DMS114 treated with DMSO at 0.1 percent for 48 hours (cell line): ENCODE results near the gene TMEM170B.

Experiments
- DNase-seq: peaks from one replicate; lab custom pipeline; 2025; ENCODE audit not compliant: unreplicated experiment; lab: John Stamatoyannopoulos, UW

The TMEM170B gene

GRCh38 chr6:11613858-11614257, 76.3 kb downstream of the TMEM170B start:
- DNase-seq: no peak

DNA sequence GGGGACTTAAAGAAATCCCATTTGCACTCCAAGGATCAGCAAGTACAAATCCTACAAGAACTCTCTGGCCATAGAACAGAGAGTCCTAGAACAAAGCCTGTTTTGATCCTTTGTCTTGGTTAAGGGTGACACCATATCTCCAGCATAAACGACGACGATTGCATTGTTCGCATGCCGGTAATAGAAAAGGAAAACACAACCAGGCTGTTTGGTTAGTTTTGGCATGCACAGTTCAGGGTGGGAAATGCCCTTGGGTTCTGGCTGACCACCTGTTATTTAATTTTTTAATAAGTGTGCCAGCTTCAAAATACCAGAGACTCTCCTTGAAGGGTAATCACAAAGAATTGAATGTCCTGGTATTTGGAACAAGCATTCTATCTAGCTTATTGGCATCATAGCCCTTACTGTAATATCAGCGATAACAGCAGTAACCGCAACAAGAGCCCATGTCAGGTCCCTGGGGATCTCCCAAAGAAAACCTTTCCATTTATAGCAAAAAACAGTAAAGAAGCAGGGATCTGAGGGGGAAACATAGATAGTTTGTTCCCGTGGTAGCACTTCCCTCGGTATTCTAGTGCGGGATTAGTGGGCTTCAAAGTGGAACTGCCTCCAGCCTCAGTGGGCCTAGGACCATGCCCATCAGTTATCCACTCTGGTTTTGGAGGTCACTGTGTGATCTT, 77.1 kb downstream of the TMEM170B start:
- no peak for DNase-seq

- DNase-seq: no peak
These were observed 77.7 kb downstream of the TMEM170B start for GRCh38 chr6:11615214-11615602.

- no peak for DNase-seq
These were observed 78.7 kb downstream of the TMEM170B start for GRCh38 chr6:11616200-11616611.

- DNase-seq: peak; percentile 24
These were observed 81.0 kb downstream of the TMEM170B start for GRCh38 chr6:11618533-11618932.

GRCh38 chr6:11621119-11621518, 83.6 kb downstream of the TMEM170B start:
- no peak for DNase-seq

DNA sequence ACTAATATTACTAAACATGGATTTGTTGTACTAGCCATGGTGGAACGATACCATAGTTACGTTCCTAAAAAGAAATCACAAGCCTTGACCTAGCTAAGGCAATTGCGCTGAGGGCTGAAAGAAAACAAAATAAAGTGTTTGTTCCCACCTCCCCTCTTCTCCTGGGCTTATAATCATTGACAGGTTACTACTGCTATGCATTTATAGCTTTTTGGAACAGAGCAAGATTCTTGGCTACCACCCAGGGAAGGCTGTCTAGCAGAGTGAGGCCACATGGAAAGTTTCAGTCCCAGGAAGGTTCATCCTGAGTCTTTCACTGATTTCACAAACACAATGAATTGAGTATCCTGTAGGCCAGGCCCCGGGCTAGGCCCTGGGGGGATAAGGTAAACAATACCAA, 84.6 kb downstream of the TMEM170B start:
- DNase-seq: no peak

DNA sequence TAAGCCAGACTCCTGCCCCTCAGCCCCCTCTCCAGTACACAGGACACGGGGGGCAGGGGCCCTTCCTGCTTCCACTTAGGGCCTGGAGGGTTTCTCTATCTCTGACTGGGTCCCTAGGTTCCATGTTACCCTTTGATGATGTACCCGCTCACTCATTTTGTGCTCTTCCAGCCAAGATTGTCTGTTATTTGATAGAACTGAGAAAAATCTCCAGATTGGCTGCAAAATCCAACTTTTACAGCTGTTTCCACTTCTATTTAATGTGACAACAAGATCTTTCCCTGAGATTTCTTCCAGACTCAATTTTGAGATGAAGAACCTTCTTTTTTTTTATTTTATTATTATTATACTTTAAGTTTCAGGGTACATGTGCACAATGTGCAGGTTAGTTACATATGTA, 85.7 kb downstream of the TMEM170B start:
- DNase-seq: no peak

GRCh38 chr6:11625302-11625701, 87.8 kb downstream of the TMEM170B start:
- DNase-seq: no peak

GRCh38 chr6:11626356-11626755, 88.8 kb downstream of the TMEM170B start:
- no peak for DNase-seq

- no peak for DNase-seq
These were observed 91.0 kb downstream of the TMEM170B start for GRCh38 chr6:11628562-11628961.

GRCh38 chr6:11631008-11631407, 93.5 kb downstream of the TMEM170B start:
- DNase-seq: no peak

- DNase-seq: no peak
These were observed 94.0 kb downstream of the TMEM170B start for GRCh38 chr6:11631539-11631938.

DNA sequence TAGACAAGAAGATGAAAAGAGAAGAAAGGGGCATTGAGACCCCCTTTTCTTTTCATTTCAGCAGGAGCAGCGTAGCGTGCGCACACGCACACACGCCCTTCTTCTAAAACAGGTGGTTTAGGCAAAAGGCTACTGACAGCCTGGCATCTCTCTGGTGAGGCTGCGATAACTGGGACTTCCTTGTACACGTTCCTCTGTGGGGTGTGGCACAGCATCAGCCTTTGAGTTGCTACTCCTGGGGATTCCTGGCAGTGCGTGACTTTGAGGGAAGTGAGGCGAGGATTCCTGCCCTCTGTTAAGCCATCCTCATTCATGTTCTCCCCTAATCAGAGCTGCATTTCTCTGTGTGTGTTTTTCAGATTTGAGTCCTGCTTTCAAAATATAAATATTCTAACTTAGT, 94.7 kb downstream of the TMEM170B start:
- no peak for DNase-seq

GRCh38 chr6:11632795-11633511, 95.4 kb downstream of the TMEM170B start:
- no peak for DNase-seq
